Thyroid gland (tissue), 4 donors: ENCODE measurements around the gene POLR3K.

ENCODE experiments used
- POLR2A ChIP-seq, 2 donors: fragments of 450-650 bp; IDR thresholded peaks; one replicate each; pipeline ENCODE4 v1.6.1; 2017; ENCODE audit warnings: antibody characterized with exemption in 2 of 2, mild to moderate bottlenecking in 2 of 2, moderate library complexity in 1 of 2
- TF ChIP-seq, protein P1 (sequence below), 6 experiments: fragments of 200-600 bp in 3 of 6; fragments of 450-650 bp in 3 of 6; sonication (generic) in 3 of 6; IDR thresholded peaks; one replicate each; pipeline ENCODE4 v1.5.1; 2016 to 2019; ENCODE audit warnings: antibody characterized with exemption in 6 of 6, mild to moderate bottlenecking in 2 of 6, inconsistent platforms in 1 of 6, moderate library complexity in 1 of 6

- TF ChIP-seq POLR2A (IDR thresholded peaks at IDR 0.05) = no peak
- TF ChIP-seq, protein P1, sequence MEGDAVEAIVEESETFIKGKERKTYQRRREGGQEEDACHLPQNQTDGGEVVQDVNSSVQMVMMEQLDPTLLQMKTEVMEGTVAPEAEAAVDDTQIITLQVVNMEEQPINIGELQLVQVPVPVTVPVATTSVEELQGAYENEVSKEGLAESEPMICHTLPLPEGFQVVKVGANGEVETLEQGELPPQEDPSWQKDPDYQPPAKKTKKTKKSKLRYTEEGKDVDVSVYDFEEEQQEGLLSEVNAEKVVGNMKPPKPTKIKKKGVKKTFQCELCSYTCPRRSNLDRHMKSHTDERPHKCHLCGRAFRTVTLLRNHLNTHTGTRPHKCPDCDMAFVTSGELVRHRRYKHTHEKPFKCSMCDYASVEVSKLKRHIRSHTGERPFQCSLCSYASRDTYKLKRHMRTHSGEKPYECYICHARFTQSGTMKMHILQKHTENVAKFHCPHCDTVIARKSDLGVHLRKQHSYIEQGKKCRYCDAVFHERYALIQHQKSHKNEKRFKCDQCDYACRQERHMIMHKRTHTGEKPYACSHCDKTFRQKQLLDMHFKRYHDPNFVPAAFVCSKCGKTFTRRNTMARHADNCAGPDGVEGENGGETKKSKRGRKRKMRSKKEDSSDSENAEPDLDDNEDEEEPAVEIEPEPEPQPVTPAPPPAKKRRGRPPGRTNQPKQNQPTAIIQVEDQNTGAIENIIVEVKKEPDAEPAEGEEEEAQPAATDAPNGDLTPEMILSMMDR (IDR thresholded peaks at IDR 0.05) = no peak
These were observed 7.8 kb upstream of the POLR3K start for GRCh38 chr16:60929-61878.
